ENCODE results near the gene STMN3. TPM values are rescaled to one million over a fixed set of nuclear protein-coding genes. Genes with fewer than 3 reads are reported as not detected.

The STMN3 gene
- total and polyA plus RNA-seq, 4 donors = 0.42 to 2.9 (median 0.91) TPM

DNA sequence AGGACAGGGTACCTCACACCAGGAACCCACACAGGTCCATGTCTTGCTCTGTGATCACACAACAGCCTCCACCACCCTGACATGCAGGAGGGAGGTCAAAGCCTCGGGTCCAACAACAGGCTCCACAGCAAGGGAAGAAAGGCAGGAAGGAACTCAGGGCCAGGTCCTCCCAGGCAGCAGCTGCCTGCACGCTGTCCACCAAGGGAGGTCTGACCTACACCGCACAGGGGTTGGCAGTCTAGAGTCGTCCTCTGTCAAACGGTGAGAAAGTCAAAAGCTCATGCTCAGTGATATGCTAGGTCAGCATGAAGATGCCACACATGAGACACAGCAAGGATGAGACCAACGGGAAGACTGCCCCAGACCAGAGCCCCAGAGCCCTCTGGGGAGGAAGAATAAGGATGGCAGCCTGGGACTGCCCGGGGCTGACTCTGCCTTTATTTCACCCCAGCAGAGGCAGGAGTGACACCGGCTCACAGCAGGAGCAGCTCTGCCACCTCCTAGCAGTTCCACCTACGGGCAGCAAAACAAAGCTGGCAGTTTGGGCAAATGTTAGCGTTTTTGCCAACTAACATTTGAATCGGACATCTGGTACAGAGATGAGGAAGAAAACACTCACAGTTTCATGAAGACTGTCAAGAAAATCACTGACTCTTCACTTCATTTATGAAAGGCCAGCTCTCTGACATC, 34.8 kb downstream of the STMN3 start:
- Histone ChIP-seq H3K9ac (ENCODE audit: low read depth in 1 of 2, low read length in 2 of 2) (no peak overlapping the region), H3K9me3 (ENCODE audit: control insufficient read depth in 4 of 4, low read length in 3 of 4) (no peaks in the 10 kb centered on the region), H3K4me3 (ENCODE audit: low read depth in 1 of 3, low read length in 3 of 3) (no peak overlapping the region), H3K27me3 (ENCODE audit: control insufficient read depth in 4 of 4, insufficient read depth in 4 of 4, low read length in 3 of 4) (no peaks in the 10 kb centered on the region), H3K27ac (ENCODE audit: low read depth in 1 of 2, low read length in 2 of 2) (no peak overlapping the region), H3K36me3 (ENCODE audit: control insufficient read depth in 4 of 4, insufficient read depth in 3 of 4, low read depth in 1 of 4, low read length in 3 of 4) (peaks cover 3 to 22% (median 8%) of the 10 kb centered on the region in 4 donors), H3K4me1 (ENCODE audit: control insufficient read depth in 4 of 4, insufficient read depth in 4 of 4, low read length in 3 of 4) (no peaks in the 10 kb centered on the region)
- DNase-seq (ENCODE audit: low spot score) = no peak
- TF ChIP-seq, protein P1, sequence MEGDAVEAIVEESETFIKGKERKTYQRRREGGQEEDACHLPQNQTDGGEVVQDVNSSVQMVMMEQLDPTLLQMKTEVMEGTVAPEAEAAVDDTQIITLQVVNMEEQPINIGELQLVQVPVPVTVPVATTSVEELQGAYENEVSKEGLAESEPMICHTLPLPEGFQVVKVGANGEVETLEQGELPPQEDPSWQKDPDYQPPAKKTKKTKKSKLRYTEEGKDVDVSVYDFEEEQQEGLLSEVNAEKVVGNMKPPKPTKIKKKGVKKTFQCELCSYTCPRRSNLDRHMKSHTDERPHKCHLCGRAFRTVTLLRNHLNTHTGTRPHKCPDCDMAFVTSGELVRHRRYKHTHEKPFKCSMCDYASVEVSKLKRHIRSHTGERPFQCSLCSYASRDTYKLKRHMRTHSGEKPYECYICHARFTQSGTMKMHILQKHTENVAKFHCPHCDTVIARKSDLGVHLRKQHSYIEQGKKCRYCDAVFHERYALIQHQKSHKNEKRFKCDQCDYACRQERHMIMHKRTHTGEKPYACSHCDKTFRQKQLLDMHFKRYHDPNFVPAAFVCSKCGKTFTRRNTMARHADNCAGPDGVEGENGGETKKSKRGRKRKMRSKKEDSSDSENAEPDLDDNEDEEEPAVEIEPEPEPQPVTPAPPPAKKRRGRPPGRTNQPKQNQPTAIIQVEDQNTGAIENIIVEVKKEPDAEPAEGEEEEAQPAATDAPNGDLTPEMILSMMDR (IDR thresholded peaks at IDR 0.05; ENCODE audit: low read depth, low read length, missing input control) = no peak
- TF ChIP-seq HNF4A (conservative IDR thresholded peaks at IDR 0.05) = no peak
- no peak for TF ChIP-seq TAF1 (conservative IDR thresholded peaks at IDR 0.05)
- no peak for TF ChIP-seq YY1 (IDR thresholded peaks at IDR 0.05)
- TF ChIP-seq, protein P2, sequence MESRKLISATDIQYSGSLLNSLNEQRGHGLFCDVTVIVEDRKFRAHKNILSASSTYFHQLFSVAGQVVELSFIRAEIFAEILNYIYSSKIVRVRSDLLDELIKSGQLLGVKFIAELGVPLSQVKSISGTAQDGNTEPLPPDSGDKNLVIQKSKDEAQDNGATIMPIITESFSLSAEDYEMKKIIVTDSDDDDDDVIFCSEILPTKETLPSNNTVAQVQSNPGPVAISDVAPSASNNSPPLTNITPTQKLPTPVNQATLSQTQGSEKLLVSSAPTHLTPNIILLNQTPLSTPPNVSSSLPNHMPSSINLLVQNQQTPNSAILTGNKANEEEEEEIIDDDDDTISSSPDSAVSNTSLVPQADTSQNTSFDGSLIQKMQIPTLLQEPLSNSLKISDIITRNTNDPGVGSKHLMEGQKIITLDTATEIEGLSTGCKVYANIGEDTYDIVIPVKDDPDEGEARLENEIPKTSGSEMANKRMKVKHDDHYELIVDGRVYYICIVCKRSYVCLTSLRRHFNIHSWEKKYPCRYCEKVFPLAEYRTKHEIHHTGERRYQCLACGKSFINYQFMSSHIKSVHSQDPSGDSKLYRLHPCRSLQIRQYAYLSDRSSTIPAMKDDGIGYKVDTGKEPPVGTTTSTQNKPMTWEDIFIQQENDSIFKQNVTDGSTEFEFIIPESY (IDR thresholded peaks at IDR 0.05) = no peak
- TF ChIP-seq RAD21 (IDR thresholded peaks at IDR 0.05) = no peak
- TF ChIP-seq, protein P3, sequence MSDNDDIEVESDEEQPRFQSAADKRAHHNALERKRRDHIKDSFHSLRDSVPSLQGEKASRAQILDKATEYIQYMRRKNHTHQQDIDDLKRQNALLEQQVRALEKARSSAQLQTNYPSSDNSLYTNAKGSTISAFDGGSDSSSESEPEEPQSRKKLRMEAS (IDR thresholded peaks at IDR 0.05) = no peak
- TF ChIP-seq HNF4G (IDR thresholded peaks at IDR 0.05) = no peak
- no peak for TF ChIP-seq NR2F2 (IDR thresholded peaks at IDR 0.05)
- TF ChIP-seq FOXA1 (IDR thresholded peaks at IDR 0.05) = no peak
- TF ChIP-seq EGR1 (IDR thresholded peaks at IDR 0.05; ENCODE audit: low read depth in 2 of 2) = no peak
- TF ChIP-seq SP1 (IDR thresholded peaks at IDR 0.05) = no peak
- TF ChIP-seq GABPA (IDR thresholded peaks at IDR 0.05 in 1 of 2, conservative IDR thresholded peaks at IDR 0.05 in 1 of 2) = no peak
- TF ChIP-seq JUND (IDR thresholded peaks at IDR 0.05) = no peak
- WGBS = 88% methylated on average over 11 of the region's 11 CpGs

DNA sequence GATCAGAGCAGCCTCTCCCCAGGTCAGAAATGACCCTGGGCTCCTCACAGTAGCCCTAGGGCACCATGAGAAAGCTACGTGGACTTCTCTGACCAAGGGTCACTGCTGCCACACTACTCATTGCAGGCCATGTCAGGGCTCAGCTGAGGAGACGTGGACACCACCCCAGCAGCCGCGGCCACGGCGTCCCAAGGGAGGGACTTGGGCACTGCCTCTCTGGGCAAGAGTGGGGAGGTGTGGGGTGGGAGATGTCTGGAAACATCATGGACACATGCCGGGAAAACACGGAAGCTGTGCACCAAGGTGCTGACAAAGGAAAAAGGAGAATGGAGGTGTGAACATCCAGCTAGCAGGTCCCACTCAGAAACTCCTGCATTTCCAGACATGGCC, 35.4 kb downstream of the STMN3 start:
- Histone ChIP-seq H3K27me3 (ENCODE audit: control insufficient read depth in 4 of 4, insufficient read depth in 4 of 4, low read length in 3 of 4) (no peaks in the 10 kb centered on the region), H3K9me3 (ENCODE audit: control insufficient read depth in 4 of 4, low read length in 3 of 4) (no peaks in the 10 kb centered on the region), H3K27ac (ENCODE audit: low read depth in 1 of 2, low read length in 2 of 2) (no peak overlapping the region), H3K9ac (ENCODE audit: low read depth in 1 of 2, low read length in 2 of 2) (no peak overlapping the region), H3K4me3 (ENCODE audit: low read depth in 1 of 3, low read length in 3 of 3) (no peak overlapping the region), H3K36me3 (ENCODE audit: control insufficient read depth in 4 of 4, insufficient read depth in 3 of 4, low read depth in 1 of 4, low read length in 3 of 4) (peaks cover 3 to 22% (median 8%) of the 10 kb centered on the region in 4 donors), H3K4me1 (ENCODE audit: control insufficient read depth in 4 of 4, insufficient read depth in 4 of 4, low read length in 3 of 4) (no peaks in the 10 kb centered on the region)
- TF ChIP-seq TAF1 (conservative IDR thresholded peaks at IDR 0.05) (no peak), NR2F2 (IDR thresholded peaks at IDR 0.05) (no peak), YY1 (IDR thresholded peaks at IDR 0.05) (no peak), RXRA (IDR thresholded peaks at IDR 0.05) (no peak), HNF4A (conservative IDR thresholded peaks at IDR 0.05) (no peak), EGR1 (IDR thresholded peaks at IDR 0.05; ENCODE audit: low read depth in 2 of 2) (no peak), FOXA1 (IDR thresholded peaks at IDR 0.05) (no peak)
- TF ChIP-seq, protein P4, sequence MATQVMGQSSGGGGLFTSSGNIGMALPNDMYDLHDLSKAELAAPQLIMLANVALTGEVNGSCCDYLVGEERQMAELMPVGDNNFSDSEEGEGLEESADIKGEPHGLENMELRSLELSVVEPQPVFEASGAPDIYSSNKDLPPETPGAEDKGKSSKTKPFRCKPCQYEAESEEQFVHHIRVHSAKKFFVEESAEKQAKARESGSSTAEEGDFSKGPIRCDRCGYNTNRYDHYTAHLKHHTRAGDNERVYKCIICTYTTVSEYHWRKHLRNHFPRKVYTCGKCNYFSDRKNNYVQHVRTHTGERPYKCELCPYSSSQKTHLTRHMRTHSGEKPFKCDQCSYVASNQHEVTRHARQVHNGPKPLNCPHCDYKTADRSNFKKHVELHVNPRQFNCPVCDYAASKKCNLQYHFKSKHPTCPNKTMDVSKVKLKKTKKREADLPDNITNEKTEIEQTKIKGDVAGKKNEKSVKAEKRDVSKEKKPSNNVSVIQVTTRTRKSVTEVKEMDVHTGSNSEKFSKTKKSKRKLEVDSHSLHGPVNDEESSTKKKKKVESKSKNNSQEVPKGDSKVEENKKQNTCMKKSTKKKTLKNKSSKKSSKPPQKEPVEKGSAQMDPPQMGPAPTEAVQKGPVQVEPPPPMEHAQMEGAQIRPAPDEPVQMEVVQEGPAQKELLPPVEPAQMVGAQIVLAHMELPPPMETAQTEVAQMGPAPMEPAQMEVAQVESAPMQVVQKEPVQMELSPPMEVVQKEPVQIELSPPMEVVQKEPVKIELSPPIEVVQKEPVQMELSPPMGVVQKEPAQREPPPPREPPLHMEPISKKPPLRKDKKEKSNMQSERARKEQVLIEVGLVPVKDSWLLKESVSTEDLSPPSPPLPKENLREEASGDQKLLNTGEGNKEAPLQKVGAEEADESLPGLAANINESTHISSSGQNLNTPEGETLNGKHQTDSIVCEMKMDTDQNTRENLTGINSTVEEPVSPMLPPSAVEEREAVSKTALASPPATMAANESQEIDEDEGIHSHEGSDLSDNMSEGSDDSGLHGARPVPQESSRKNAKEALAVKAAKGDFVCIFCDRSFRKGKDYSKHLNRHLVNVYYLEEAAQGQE (IDR thresholded peaks at IDR 0.05) = no peak
- 95% methylated on average over 8 of the region's 8 CpGs for WGBS
- no peak for DNase-seq (ENCODE audit: low spot score)
